K562 (cell line): ENCODE measurements around the gene TCIRG1. TPM values are rescaled to one million over a fixed set of nuclear protein-coding genes. Genes with fewer than 3 reads are reported as not detected.

Experiments used
- ATF1 ChIP-seq, 2 experiments: fragments of 450-650 bp in 1 of 2; IDR thresholded peaks; 2 replicates each; pipeline ENCODE4 v1.6.1; 2016; ENCODE audit warnings: missing compliant biosample characterization in 1 of 2, missing genetic modification characterization in 1 of 2
- ETS1 ChIP-seq: conservative IDR thresholded peaks from 2 replicates; pipeline ENCODE4 v1.6.1; 2011; ENCODE audit warnings: low read depth, mild to moderate bottlenecking, low read length; ENCODE audit not compliant: control insufficient read depth
- HES1 ChIP-seq: fragments of 450-650 bp; IDR thresholded peaks from 2 replicates; pipeline ENCODE4 v1.6.1; 2016; ENCODE audit warnings: low read depth, mild to moderate bottlenecking, moderate library complexity
- KAT7 ChIP-seq: sonication (generic); formaldehyde crosslinking; IDR thresholded peaks from 2 replicates; pipeline ENCODE4 v1.8.0; 2022; ENCODE audit warnings: missing genetic modification reagents, mild to moderate bottlenecking, borderline replicate concordance
- MEF2D ChIP-seq: conservative IDR thresholded peaks from 2 replicates; pipeline ENCODE4 v1.6.1; 2016; ENCODE audit warnings: low read depth, missing genetic modification characterization, missing compliant biosample characterization
- NEUROD1 ChIP-seq: fragments of 150-350 bp; IDR thresholded peaks from 2 replicates; pipeline ENCODE4 v1.6.1; 2014; ENCODE audit warnings: borderline replicate concordance, low read length, low read depth; ENCODE audit not compliant: partially characterized antibody
- RBBP5 ChIP-seq: fragments of 200-600 bp; sonication (generic); IDR thresholded peaks from 2 replicates; pipeline ENCODE4 v1.6.1; 2012; ENCODE audit warnings: borderline replicate concordance, mild to moderate bottlenecking, low read length, control low read depth, inconsistent platforms; ENCODE audit not compliant: insufficient read depth, poor library complexity, severe bottlenecking
- SMARCE1 ChIP-seq: fragments of 450-650 bp; IDR thresholded peaks from 2 replicates; pipeline ENCODE4 v1.7.1; 2016; ENCODE audit warnings: mild to moderate bottlenecking
- YBX1 ChIP-seq: fragments of 450-650 bp; IDR thresholded peaks from 2 replicates; pipeline ENCODE4 v1.7.1; 2016; ENCODE audit warnings: mild to moderate bottlenecking
- ZBTB11 ChIP-seq, 3 experiments: fragments of 200-800 bp in 1 of 3; fragments of 250-450 bp in 1 of 3; fragments of 450-650 bp in 1 of 3; sonication (Bioruptor Pico) in 1 of 3; sonication (Bioruptor generic) in 1 of 3; formaldehyde crosslinking in 1 of 3; IDR thresholded peaks; 2 replicates each; pipeline versions ENCODE4 v1.6.1 to v1.8.0; 2016 to 2022; ENCODE audit warnings: mild to moderate bottlenecking in 2 of 3, missing genetic modification characterization in 2 of 3, missing compliant biosample characterization in 1 of 3, moderate library complexity in 1 of 3
- ZFP36 ChIP-seq: fragments of 150-350 bp; IDR thresholded peaks from 2 replicates; pipeline ENCODE4 v1.6.1; 2018; ENCODE audit warnings: low read length, low read depth; ENCODE audit not compliant: partially characterized antibody
- ZNF431 ChIP-seq: sonication (generic); formaldehyde crosslinking; IDR thresholded peaks from 2 replicates; pipeline ENCODE4 v1.8.0; 2022; ENCODE audit warnings: mild to moderate bottlenecking, missing genetic modification reagents
- ZNF707 ChIP-seq: fragments of 250-450 bp; sonication (Bioruptor Pico); conservative IDR thresholded peaks from 2 replicates; pipeline ENCODE4 v1.8.0; 2022; ENCODE audit warnings: inconsistent platforms, mild to moderate bottlenecking, moderate library complexity
- polyA plus RNA-seq, 8 experiments: library from polyadenylated mRNA; depleted of rRNA in 4 of 8; stranded (reverse) in 5 of 8; unstranded in 3 of 8; fragments of >200 nt; fragmentation: Nextera tagmentation in 2 of 8; fragmentation: Illumina TruSeq in 1 of 8; extraction: Ambion mirVana in 2 of 8; extraction: Trizol in 1 of 8; gene quantifications; 2 replicates each; pipeline versions ENCODE4 v1.2.1 to v1.2.3, GENCODE V29; 2011 to 2014; ENCODE audit warnings: inconsistent platforms in 1 of 8, missing spikeins in 1 of 8
- total RNA-seq, 7 experiments: library from RNA; depleted of rRNA in 6 of 7; stranded (reverse); fragments of >200 nt in 6 of 7; fragmentation: Illumina TruSeq in 2 of 7; extraction: Trizol in 2 of 7; gene quantifications; 2 replicates each; pipeline versions ENCODE4 v1.2.1 to v1.2.3, GENCODE V29; 2011 to 2021; ENCODE audit warnings: low replicate concordance in 1 of 7

Gene TCIRG1
- total and polyA plus RNA-seq, 9 of the 15 experiments (the other 6 are each of a cell fraction or from before 2014, with no cell fraction given), result 0.49 to 143 (median 24.4) TPM

GRCh38 chr11:68003846-68004550 is 34.8 kb upstream of the TCIRG1 start, which contains the start of gene UNC93B1 (continued):
- TF ChIP-seq MEF2D (tag) (no peak), ATF1 (CRISPR knock-in tag; IDR thresholded peaks at IDR 0.05) (no peak), ATF1 (tag; IDR thresholded peaks at IDR 0.05) (peak; percentile 60), YBX1 (no peak), NEUROD1 (peak; percentile 42), HES1 (peak; percentile 61), ZBTB11 (CRISPR knock-in tag; IDR thresholded peaks at IDR 0.05) (peak in 1 of 3 experiments; percentile 82; a peak in 2 of 6 replicates), ZNF431 (CRISPR knock-in tag) (no peak), ZFP36 (peak; percentile 15), RBBP5 (peak; percentile 59), SMARCE1 (0 out of 2 replicates have a peak, but pooled peaks have one; percentile 24), ETS1 (0 out of 2 replicates have a peak, but pooled peaks have one; percentile 34), ZNF707 (no peak), KAT7 (peak; percentile 52; the same call in 1 of the 2 replicates)
